ENCODE data around the gene NXPH2.

The NXPH2 gene

GRCh38 chr2:138676619-138677021 lies 103.6 kb downstream of the NXPH2 start:
- TF ChIP-seq POLR2AphosphoS5 (IDR thresholded peaks at IDR 0.05; ENCODE audit: low read depth, low read length) (no peak), SIN3A (IDR thresholded peaks at IDR 0.05; ENCODE audit: borderline replicate concordance, insufficient read depth, low read length) (no peak), FOXP2 (optimal IDR thresholded peaks at IDR 0.05; ENCODE audit: borderline replicate concordance, extremely low read depth, extremely low read length, insufficient read depth) (no peak), REST (IDR thresholded peaks at IDR 0.05; ENCODE audit: insufficient read depth in 1 of 2, low read depth in 2 of 2, low read length in 2 of 2) (no peak), TAF1 (IDR thresholded peaks at IDR 0.05; ENCODE audit: borderline replicate concordance, insufficient read depth, low read length) (no peak)

GRCh38 chr2:138671566-138671965 lies 108.6 kb downstream of the NXPH2 start:
- TF ChIP-seq SIN3A (IDR thresholded peaks at IDR 0.05; ENCODE audit: borderline replicate concordance, insufficient read depth, low read length) (no peak), REST (IDR thresholded peaks at IDR 0.05; ENCODE audit: insufficient read depth in 1 of 2, low read depth in 2 of 2, low read length in 2 of 2) (no peak), TAF1 (IDR thresholded peaks at IDR 0.05; ENCODE audit: borderline replicate concordance, insufficient read depth, low read length) (no peak), POLR2AphosphoS5 (IDR thresholded peaks at IDR 0.05; ENCODE audit: low read depth, low read length) (no peak), FOXP2 (optimal IDR thresholded peaks at IDR 0.05; ENCODE audit: borderline replicate concordance, extremely low read depth, extremely low read length, insufficient read depth) (no peak)

- TF ChIP-seq REST (IDR thresholded peaks at IDR 0.05; ENCODE audit: insufficient read depth in 1 of 2, low read depth in 2 of 2, low read length in 2 of 2): no peak
- no peak for TF ChIP-seq FOXP2 (optimal IDR thresholded peaks at IDR 0.05; ENCODE audit: borderline replicate concordance, extremely low read depth, extremely low read length, insufficient read depth)
- TF ChIP-seq TAF1 (IDR thresholded peaks at IDR 0.05; ENCODE audit: borderline replicate concordance, insufficient read depth, low read length): no peak
- TF ChIP-seq SIN3A (IDR thresholded peaks at IDR 0.05; ENCODE audit: borderline replicate concordance, insufficient read depth, low read length): no peak
- no peak for TF ChIP-seq POLR2AphosphoS5 (IDR thresholded peaks at IDR 0.05; ENCODE audit: low read depth, low read length)
Observed at GRCh38 chr2:138670734-138671133, 109.5 kb downstream of the NXPH2 start.

- no peak for TF ChIP-seq TAF1 (IDR thresholded peaks at IDR 0.05; ENCODE audit: borderline replicate concordance, insufficient read depth, low read length)
- TF ChIP-seq FOXP2 (optimal IDR thresholded peaks at IDR 0.05; ENCODE audit: borderline replicate concordance, extremely low read depth, extremely low read length, insufficient read depth): no peak
- TF ChIP-seq SIN3A (IDR thresholded peaks at IDR 0.05; ENCODE audit: borderline replicate concordance, insufficient read depth, low read length): no peak
- no peak for TF ChIP-seq POLR2AphosphoS5 (IDR thresholded peaks at IDR 0.05; ENCODE audit: low read depth, low read length)
- no peak for TF ChIP-seq REST (IDR thresholded peaks at IDR 0.05; ENCODE audit: insufficient read depth in 1 of 2, low read depth in 2 of 2, low read length in 2 of 2)
Observed at GRCh38 chr2:138665937-138666336, 114.3 kb downstream of the NXPH2 start.

All from PFSK-1 (cell line).